Occipital lobe (tissue), 2 donors: ENCODE measurements around the gene NRAP. TPM values are rescaled to one million over a fixed set of nuclear protein-coding genes. Genes with fewer than 3 reads are reported as not detected.

ENCODE experiments used
- DNase-seq: peaks from one replicate; lab custom pipeline; 2025; lab: John Stamatoyannopoulos, UW
- total RNA-seq: library from RNA; depleted of rRNA; stranded (reverse); fragments of >200 nt; gene quantifications from one replicate; pipeline ENCODE4 v1.2.3, GENCODE V29; 2014

Gene NRAP
- 0.31 TPM for total RNA-seq

GRCh38 chr10:113663908-113664307 is at the start of gene NRAP:
TSS of gene NRAP (minus strand) at chr10:113664041. CDS start at chr10:113663882, 159 bp downstream.
- no peak for DNase-seq

- DNase-seq, result no peak
These were observed 49.8 kb upstream of the NRAP start for GRCh38 chr10:113713640-113713982.

GRCh38 chr10:113712755-113713639 is 49.2 kb upstream of the NRAP start:
- DNase-seq, result no peak

GRCh38 chr10:113712024-113712423 is 48.2 kb upstream of the NRAP start:
- DNase-seq, result no peak

GRCh38 chr10:113711142-113711541 is 47.3 kb upstream of the NRAP start:
- no peak for DNase-seq

DNA sequence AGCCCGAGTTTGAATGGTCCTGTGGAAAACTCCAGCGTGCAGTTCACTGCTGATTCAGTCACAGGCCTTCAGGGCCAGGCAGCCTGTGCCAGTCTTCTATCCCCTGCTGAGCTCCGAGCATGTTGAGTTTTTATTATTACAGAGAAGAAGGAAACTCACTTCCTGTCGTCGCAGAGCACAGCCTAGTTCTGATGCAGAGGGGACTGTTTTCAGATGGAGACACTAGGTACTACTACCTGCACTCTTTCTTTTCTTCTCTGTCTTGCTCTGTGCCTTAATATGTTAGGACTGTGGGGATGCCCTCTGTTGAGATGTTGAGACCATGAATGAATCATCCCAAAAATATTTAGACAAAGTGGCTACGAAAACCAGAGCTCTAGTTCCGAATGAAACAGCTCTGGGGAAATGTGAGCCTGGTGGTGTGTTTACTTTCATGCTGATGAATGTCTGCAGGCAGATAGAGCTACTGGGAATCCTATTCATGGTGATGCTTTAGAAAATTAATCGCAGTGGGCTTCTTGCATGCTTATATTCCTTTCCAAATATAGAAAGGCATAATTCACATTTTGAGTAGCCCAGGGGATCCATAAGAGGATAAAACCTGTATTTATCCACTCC is 45.5 kb upstream of the NRAP start:
- DNase-seq, result no peak

GRCh38 chr10:113708640-113709039 is 44.8 kb upstream of the NRAP start:
- no peak for DNase-seq

DNA sequence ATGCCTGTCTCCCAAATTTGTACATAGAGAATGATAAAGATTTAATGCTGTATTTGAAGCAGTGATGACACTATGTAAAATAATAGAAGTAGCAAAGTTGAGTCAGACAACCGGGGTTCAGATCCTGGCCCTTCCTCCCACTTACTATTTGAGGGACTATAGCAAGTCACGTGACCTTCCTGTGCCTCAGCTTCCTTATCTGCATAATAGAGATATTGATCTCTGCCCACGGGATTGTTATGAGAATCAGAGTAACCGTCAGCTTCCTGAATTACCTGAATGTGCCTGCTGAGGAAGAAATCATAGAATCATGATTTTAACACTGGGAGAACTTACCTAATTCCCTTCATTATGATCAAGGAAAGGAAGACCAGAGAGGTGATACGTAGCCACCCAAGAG is 42.8 kb upstream of the NRAP start:
- DNase-seq, result no peak

DNA sequence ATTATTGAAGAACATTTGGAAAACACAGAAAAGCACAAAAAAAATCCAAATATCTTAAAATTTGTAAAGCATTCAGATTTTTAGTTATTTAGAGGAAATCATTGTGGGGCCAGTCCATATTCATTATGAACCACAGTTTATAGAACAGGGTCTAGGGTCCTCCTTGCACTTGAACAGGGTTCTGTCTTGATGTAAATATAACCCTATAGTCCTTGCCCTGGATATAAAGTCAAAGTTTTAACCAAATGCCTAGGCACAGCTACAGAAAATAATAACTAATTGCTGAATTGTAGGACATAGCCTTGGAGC is 41.5 kb upstream of the NRAP start:
- no peak for DNase-seq

- no peak for DNase-seq
These were observed 40.9 kb upstream of the NRAP start for GRCh38 chr10:113704637-113705343.

GRCh38 chr10:113697595-113697994 is 33.8 kb upstream of the NRAP start:
- no peak for DNase-seq

- DNase-seq, result no peak
These were observed 31.9 kb upstream of the NRAP start for GRCh38 chr10:113695691-113696090.

- DNase-seq, result no peak
These were observed 29.5 kb upstream of the NRAP start for GRCh38 chr10:113693348-113693747.

GRCh38 chr10:113692271-113692670 is 28.4 kb upstream of the NRAP start:
- no peak for DNase-seq

DNA sequence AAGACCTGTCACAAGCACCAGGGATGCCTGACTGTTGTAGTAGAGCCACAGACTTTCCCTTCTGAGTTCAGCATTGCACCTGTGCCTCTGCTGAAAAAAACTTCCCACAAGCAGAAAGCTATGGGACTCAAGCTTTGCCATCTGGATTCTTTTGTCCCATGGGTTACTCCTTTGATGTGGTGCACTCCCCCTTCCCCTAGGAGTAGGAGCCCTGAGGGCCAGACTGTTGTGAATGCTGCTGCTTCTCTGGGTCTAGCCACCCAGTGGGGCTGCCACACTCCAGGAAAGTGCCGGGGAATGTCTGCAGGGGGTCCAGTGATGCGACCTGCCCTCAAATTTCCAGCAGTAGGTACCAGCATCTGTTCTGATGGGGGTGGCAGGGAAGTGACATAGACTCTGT is 27.5 kb upstream of the NRAP start:
- DNase-seq, result no peak

DNA sequence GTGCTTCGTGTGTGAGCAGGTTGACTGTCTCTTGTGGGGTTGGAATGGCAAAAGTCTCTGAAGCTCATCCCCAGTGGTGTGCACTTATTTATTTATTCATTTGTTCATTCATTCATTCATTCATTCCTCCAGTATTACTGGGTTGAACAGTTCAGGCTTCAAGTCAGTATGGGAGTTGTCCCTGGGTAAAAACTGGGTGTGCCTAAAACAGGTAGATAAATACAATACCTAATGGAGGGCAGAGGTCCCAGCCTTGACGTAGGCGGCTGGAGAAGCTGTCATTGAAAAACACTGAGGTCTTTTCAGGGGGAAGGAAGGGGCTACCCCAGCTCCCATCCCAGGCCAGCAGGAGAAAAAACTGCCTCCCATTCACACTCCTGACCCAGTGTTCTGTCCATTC is 26.9 kb upstream of the NRAP start:
- DNase-seq, result no peak

- no peak for DNase-seq
These were observed 25.7 kb upstream of the NRAP start for GRCh38 chr10:113689574-113689973.

DNA sequence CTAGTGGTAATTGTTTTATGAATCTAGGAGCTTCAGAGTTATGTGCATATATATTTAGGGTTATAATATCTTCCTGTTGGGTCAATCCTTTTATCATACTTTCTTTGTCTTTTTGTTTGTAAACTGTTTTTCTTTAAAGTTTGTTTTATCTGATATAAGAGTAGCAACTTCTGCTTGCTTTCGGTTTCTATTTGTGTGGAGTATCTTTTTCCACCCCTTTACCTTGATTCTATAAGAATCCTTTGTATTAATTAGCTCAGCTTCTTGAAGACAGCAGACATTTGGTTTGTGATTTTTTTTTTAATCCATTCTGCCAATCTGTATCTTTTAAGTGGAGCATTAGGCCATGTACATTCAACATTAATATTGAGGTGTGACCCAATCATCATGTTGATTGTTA is 25.2 kb upstream of the NRAP start:
- DNase-seq, result no peak

DNA sequence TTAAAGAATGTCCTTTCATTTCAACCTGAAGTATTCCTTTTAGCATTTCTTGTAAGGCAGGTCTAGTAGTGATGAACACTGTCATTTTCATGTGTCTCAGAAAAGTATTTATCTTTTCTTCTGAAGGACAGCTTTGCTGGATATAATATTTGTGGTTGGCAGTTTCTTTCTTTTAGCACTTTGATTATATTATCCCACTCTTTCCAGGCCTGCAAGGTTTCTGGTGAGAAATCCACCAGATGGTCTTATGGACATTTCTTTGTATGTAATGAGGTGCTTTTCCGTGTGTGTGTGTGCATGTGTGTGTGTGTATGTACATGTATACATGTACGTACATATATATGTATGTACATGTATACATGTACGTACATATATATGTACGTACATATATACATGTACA is 23.2 kb upstream of the NRAP start:
- no peak for DNase-seq

DNA sequence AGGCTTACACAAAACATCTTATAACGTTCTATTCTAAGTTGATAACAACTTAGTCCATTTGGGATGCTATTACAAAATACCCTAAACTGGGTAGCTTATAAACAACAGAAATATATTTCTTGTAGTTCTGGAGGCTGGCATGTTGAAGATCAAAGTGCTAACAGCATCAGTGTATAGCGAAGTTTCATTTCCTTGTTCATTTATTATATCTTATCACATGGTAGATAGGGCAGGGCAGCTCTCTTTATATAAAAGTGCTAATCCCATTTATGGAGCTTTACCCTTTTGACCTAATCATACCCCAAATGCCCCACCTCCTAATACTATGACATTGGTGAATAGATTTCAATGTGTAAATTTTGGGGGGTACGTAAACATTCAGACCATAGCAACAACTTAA is 22.2 kb upstream of the NRAP start:
- no peak for DNase-seq

- no peak for DNase-seq
These were observed 19.5 kb upstream of the NRAP start for GRCh38 chr10:113683300-113683699.

- no peak for DNase-seq
These were observed 18.0 kb upstream of the NRAP start for GRCh38 chr10:113681533-113682470.
